Bronchial epithelial cell (primary cell): ENCODE data around the gene SLC27A5. TPM values are rescaled to one million over a fixed set of nuclear protein-coding genes. Genes with fewer than 3 reads are reported as not detected.
A peak's percentile ranks its signal among the peaks of the same experiment; 100 is the strongest.

Experiments used
- DNase-seq: peaks from one replicate; pipeline ENCODE4 v3.0.0-alpha.2; 2010; ENCODE audit warnings: low read depth
- FAIRE-seq: peaks from 2 replicates; lab custom pipeline; 2011; peaks lifted over from hg19 to GRCh38; lab: Jason Lieb, UNC
- H3K27me3 ChIP-seq: 2 replicates; pipeline ENCODE4 v1.5.1; 2011; ENCODE audit warnings: low read length; ENCODE audit not compliant: control insufficient read depth, insufficient read depth
- H3K36me3 ChIP-seq: 2 replicates; pipeline ENCODE4 v1.5.1; 2011; ENCODE audit warnings: low read length; ENCODE audit not compliant: control insufficient read depth, insufficient read depth
- H3K4me3 ChIP-seq: 2 replicates; pipeline ENCODE4 v1.5.1; 2011; ENCODE audit warnings: mild to moderate bottlenecking, low read depth, low read length, control low read depth
- total RNA-seq: library from RNA; depleted of rRNA; stranded (reverse); fragments of >200 nt; gene quantifications from 2 replicates; pipeline ENCODE4 v1.2.1, GENCODE V29; 2014
- TF ChIP-seq, protein P1 (sequence below): IDR thresholded peaks from 2 replicates; pipeline ENCODE4 v1.5.1; 2011; ENCODE audit warnings: mild to moderate bottlenecking, moderate library complexity, low read length, control low read depth, inconsistent platforms; ENCODE audit not compliant: insufficient read depth, severe bottlenecking

The SLC27A5 gene
- total RNA-seq, 1 donor from 2014 or later: 11.1 TPM

GRCh38 chr19:58538257-58539168 lies 26.7 kb upstream of the SLC27A5 start:
- Histone ChIP-seq H3K27me3 (no peaks in the 10 kb centered on the region), H3K4me3 (peak overlapping the region; percentile 35), H3K36me3 (no peaks in the 10 kb centered on the region)
- DNase-seq: no peak
- TF ChIP-seq, protein P1, sequence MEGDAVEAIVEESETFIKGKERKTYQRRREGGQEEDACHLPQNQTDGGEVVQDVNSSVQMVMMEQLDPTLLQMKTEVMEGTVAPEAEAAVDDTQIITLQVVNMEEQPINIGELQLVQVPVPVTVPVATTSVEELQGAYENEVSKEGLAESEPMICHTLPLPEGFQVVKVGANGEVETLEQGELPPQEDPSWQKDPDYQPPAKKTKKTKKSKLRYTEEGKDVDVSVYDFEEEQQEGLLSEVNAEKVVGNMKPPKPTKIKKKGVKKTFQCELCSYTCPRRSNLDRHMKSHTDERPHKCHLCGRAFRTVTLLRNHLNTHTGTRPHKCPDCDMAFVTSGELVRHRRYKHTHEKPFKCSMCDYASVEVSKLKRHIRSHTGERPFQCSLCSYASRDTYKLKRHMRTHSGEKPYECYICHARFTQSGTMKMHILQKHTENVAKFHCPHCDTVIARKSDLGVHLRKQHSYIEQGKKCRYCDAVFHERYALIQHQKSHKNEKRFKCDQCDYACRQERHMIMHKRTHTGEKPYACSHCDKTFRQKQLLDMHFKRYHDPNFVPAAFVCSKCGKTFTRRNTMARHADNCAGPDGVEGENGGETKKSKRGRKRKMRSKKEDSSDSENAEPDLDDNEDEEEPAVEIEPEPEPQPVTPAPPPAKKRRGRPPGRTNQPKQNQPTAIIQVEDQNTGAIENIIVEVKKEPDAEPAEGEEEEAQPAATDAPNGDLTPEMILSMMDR: no peak
- no peak for FAIRE-seq

DNA sequence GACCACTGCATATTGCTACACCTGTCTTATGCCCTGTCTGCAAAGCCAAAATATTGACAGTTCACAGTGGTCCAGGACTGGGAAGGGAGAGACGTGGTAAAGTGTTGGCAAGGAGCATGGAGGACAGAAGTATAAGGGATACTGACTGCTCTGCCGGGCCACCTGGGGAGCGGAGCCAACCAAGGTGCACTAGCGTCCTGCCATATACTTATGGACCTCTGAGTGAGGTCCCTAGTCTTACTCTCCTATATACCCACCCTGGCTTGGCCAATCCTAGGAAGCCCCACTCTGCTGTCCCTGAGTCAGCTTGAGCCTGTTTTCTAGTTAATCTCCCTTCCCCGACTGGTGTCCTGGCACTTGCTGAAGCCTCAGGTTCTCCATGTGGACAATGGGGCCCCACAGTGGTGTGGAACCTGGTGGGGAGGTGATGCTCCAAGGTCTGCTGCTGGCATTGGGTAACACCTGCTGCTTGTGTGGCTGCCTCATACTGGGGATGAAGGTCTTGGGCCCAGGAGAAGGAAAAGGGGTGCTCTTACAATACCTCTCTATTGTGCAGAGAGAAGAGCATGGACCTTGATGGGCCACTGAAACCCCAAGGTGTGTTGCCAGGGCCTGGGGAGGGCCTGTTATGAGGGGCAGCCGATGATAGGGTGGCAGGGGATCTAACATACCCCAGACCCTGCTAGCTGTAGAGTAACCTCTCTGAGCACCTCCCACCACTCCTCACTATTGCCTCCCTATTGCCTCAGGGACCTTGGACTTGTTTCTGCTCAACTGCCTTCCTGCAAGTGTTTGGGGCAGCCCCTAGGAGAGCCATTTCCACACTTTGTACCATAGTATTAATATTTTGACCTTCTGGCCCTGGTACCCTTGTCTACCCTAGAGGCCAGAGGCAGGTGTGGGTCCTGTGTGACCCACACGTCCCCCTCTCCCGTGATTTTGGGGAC lies 25.3 kb upstream of the SLC27A5 start:
- DNase-seq (no peak), FAIRE-seq (no peak)
- no peaks in the 10 kb centered on the region for H3K36me3 ChIP-seq
- H3K27me3 ChIP-seq: no peaks in the 10 kb centered on the region
- TF ChIP-seq, protein P1: no peak
- H3K4me3 ChIP-seq: no peak overlapping the region

- Histone ChIP-seq H3K4me3 (no peak overlapping the region), H3K27me3 (no peaks in the 10 kb centered on the region), H3K36me3 (no peaks in the 10 kb centered on the region)
- DNase-seq: no peak
- TF ChIP-seq, protein P1: no peak
- no peak for FAIRE-seq
Observed at GRCh38 chr19:58535857-58536256, 24.1 kb upstream of the SLC27A5 start.

DNA sequence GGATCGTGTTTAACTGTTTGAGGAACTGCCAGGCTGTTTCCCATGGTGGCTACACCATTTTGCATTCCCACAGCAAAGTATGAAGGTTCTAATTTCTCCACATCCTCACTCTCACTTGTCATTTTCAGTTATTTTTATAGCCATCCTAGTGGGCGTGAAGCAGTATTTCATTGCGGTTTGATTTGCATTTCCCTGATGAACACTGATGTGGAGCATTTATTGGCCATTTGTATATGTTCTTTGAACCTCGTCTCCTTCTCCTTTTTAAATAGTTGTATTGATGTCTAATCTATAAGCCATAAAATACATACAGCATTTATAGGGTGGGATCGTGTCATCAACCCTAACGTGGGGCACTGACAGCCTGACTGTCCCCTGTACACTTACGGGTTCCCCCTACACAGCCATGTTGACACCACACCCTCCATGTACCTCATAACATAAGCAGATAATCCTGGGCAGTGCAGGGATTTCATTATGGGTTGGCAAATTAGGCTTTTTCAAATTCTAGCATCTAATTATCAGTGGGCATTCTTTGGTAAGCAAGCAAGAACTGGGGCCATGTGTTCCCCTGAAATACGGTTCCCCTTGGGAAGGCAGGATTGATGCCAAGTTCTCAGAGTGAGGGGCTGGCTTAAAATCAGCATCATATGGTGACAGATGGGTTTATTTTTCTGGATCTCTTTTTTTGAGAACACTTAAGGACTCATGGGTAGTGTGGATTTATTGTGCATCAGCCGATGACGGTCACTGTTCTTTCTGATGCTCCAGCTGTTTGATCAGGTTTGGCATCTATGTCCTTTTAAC lies 19.4 kb upstream of the SLC27A5 start:
- no peak overlapping the region for H3K4me3 ChIP-seq
- H3K27me3 ChIP-seq: no peaks in the 10 kb centered on the region
- no peak for FAIRE-seq
- DNase-seq: no peak
- H3K36me3 ChIP-seq: no peaks in the 10 kb centered on the region
- TF ChIP-seq, protein P1: no peak

GRCh38 chr19:58529405-58529804 lies 17.6 kb upstream of the SLC27A5 start:
- DNase-seq (no peak), FAIRE-seq (no peak)
- H3K4me3 ChIP-seq: no peak overlapping the region
- H3K27me3 ChIP-seq: no peaks in the 10 kb centered on the region
- TF ChIP-seq, protein P1: no peak
- H3K36me3 ChIP-seq: no peaks in the 10 kb centered on the region
